Transverse colon (tissue), 4 donors: ENCODE results near the gene DCLRE1C. TPM values are rescaled to one million over a fixed set of nuclear protein-coding genes. Genes with fewer than 3 reads are reported as not detected.

Source experiments
- DNase-seq: peaks from one replicate; pipeline ENCODE4 v3.0.0-alpha.2; 2019
- H3K27ac ChIP-seq, 4 donors: fragments of 200-600 bp; sonication (generic); 2 replicates each; pipeline ENCODE4 v1.5.1; 2016 to 2018; ENCODE audit warnings: inconsistent platforms in 4 of 4
- H3K27me3 ChIP-seq: fragments of 200-600 bp; sonication (generic); 2 replicates; pipeline ENCODE4 v1.5.1; 2017; ENCODE audit warnings: inconsistent platforms
- H3K36me3 ChIP-seq, 4 donors: fragments of 200-600 bp; sonication (generic); 2 replicates each; pipeline ENCODE4 v1.5.1; 2017 to 2019; ENCODE audit warnings: inconsistent platforms in 4 of 4
- H3K4me1 ChIP-seq, 4 donors: fragments of 200-600 bp; sonication (generic); 2 replicates each; pipeline ENCODE4 v1.5.1; 2017 to 2020; ENCODE audit warnings: inconsistent platforms in 4 of 4
- H3K4me3 ChIP-seq, 4 donors: fragments of 200-600 bp; sonication (generic); 1 replicate in 1 of 4; 2 replicates in 3 of 4; pipeline versions ENCODE4 v1.5.1 to v1.6.1; 2017 to 2019; ENCODE audit warnings: inconsistent platforms in 4 of 4
- H3K9me3 ChIP-seq, 2 donors: fragments of 200-600 bp; sonication (generic); 2 replicates each; pipeline ENCODE4 v1.5.1; 2017 to 2019; ENCODE audit warnings: inconsistent platforms in 2 of 2
- EP300 ChIP-seq: sonication (generic); formaldehyde crosslinking; IDR thresholded peaks from one replicate; pipeline ENCODE4 v1.6.1; 2017; ENCODE audit warnings: antibody characterized with exemption, low read depth
- POLR2A ChIP-seq: fragments of 450-650 bp; IDR thresholded peaks from one replicate; pipeline ENCODE4 v1.6.1; 2016; ENCODE audit warnings: antibody characterized with exemption, mild to moderate bottlenecking, moderate library complexity
- POLR2AphosphoS5 ChIP-seq, 3 donors: sonication (generic); formaldehyde crosslinking; IDR thresholded peaks; one replicate each; pipeline ENCODE4 v1.6.1; 2016; ENCODE audit warnings: antibody characterized with exemption in 3 of 3
- WGBS, 2 donors: methylation state at CpG; one replicate each; pipeline ENCODE4 v1.1.5; 2018; ENCODE audit warnings: low coverage in 1 of 2; 5-methylcytosine and 5-hydroxymethylcytosine counted together
- in situ Hi-C, 4 donors: fragments of 200-750 bp; cut with MboI; loops; one replicate each; pipeline versions ENCODE4 v1.15.0 to v1.15.1; 2017; ENCODE audit warnings: low sequenced_read_pairs in 3 of 4, low pct_ligation_motif_present in 1 of 4, low pct_unique_long_range_greater_than_20kb in 1 of 4
- intact Hi-C: fragments of 100-400 bp; cut with DNase I; formaldehyde crosslinking; loops from one replicate; pipeline ENCODE4 v1.15.1; 2023; ENCODE audit warnings: low total_unique reads
- total RNA-seq, 4 donors: library from RNA; depleted of rRNA; stranded (reverse); fragments of >200 nt; gene quantifications; one replicate each; pipeline ENCODE4 v1.1.0, GENCODE V29; 2016
- TF ChIP-seq, protein P1 (sequence below), 5 experiments: fragments of 200-600 bp in 3 of 5; fragments of 450-650 bp in 2 of 5; sonication (generic) in 3 of 5; IDR thresholded peaks; 1 replicate in 2 of 5; 2 replicates in 3 of 5; pipeline ENCODE4 v1.5.1; 2016 to 2017; ENCODE audit warnings: antibody characterized with exemption in 5 of 5, inconsistent platforms in 3 of 5, mild to moderate bottlenecking in 2 of 5, moderate library complexity in 1 of 5

The DCLRE1C gene
- total RNA-seq, 4 donors from 2014 or later = 10.0 to 61.3 (median 13.8) TPM

DNA sequence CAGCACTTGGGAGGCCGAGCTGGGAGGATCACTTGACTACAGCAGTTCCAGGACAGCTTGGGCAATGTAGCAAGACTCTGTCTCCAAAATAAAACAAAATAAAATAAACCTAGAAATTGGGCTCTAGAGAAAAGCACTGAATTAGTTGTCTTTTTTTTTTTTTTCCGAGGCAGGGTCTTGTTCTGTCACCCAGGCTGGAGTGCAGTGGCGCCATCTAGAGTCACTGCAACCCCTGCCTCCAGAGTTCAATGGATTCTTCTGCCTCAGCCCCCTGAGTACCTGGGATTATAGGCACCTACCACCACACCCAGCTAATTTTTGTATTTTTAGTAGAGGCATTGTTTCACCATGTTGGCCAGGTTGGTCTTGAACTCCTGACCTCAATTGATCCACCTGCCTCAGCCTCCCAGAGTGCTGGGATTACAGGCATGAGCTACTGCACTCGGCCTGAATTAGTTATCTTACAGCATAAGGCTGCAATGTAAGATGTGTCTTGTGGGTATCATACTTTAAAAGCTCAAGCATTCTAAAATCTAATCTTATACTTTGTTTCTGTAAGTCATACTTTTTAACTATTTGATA lies 18.1 kb upstream of the DCLRE1C start:
- H3K27me3 ChIP-seq = peaks cover 8% of the 10 kb centered on the region
- DNase-seq = peak; percentile 38
- no peak overlapping the region for H3K4me3 ChIP-seq
- WGBS, 2 donors = 51 to 67% methylated on average over 3 to 4 of the region's 4 CpGs
- H3K27ac ChIP-seq = no peak overlapping the region
- no peak for TF ChIP-seq EP300
- TF ChIP-seq POLR2A = no peak
- no peak for TF ChIP-seq POLR2AphosphoS5 (IDR thresholded peaks at IDR 0.05)
- TF ChIP-seq, protein P1, sequence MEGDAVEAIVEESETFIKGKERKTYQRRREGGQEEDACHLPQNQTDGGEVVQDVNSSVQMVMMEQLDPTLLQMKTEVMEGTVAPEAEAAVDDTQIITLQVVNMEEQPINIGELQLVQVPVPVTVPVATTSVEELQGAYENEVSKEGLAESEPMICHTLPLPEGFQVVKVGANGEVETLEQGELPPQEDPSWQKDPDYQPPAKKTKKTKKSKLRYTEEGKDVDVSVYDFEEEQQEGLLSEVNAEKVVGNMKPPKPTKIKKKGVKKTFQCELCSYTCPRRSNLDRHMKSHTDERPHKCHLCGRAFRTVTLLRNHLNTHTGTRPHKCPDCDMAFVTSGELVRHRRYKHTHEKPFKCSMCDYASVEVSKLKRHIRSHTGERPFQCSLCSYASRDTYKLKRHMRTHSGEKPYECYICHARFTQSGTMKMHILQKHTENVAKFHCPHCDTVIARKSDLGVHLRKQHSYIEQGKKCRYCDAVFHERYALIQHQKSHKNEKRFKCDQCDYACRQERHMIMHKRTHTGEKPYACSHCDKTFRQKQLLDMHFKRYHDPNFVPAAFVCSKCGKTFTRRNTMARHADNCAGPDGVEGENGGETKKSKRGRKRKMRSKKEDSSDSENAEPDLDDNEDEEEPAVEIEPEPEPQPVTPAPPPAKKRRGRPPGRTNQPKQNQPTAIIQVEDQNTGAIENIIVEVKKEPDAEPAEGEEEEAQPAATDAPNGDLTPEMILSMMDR (IDR thresholded peaks at IDR 0.05) = peak; percentile 20 to 53 (median 40)
- intact Hi-C loops (no loop called here), in situ Hi-C loops (loop anchor here in 1 of 4 donors (25.0 kb wide), 1 partner anchor 135 kb away; the partner anchor contains the start of genes CDNF, HSPA14 and MSANTD7)
- H3K9me3 ChIP-seq = no peaks in the 10 kb centered on the region
- no peaks in the 10 kb centered on the region for H3K36me3 ChIP-seq
- no peaks in the 10 kb centered on the region for H3K4me1 ChIP-seq

DNA sequence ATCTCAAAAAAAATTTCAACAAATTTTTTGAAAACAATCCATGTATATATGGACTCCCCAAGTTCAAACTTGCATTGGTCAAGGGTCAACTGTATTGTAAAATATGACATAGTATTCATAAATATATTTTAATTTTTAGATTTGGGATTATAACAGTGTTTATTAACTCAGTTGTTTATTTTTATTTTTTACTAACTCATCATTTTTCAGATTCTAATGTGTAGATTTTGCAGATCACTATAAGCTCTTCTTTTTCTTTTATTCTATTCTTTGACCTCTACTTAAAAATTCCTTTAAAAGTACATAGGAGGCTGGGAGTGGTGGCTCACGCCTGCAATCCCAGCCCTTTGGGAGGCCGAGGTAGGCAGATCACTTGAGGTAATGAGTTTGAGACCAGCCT lies 14.0 kb upstream of the DCLRE1C start:
- Histone ChIP-seq H3K27me3 (no peaks in the 10 kb centered on the region), H3K4me1 (no peaks in the 10 kb centered on the region), H3K9me3 (no peaks in the 10 kb centered on the region), H3K27ac (no peak overlapping the region), H3K36me3 (no peaks in the 10 kb centered on the region), H3K4me3 (no peak overlapping the region)
- TF ChIP-seq, protein P1 (IDR thresholded peaks at IDR 0.05) = no peak
- no peak for TF ChIP-seq EP300
- no peak for TF ChIP-seq POLR2A
- no peak for TF ChIP-seq POLR2AphosphoS5 (IDR thresholded peaks at IDR 0.05)
- no peak for DNase-seq
- 79 to 92% methylated on average over 2 of the region's 2 CpGs for WGBS, 2 donors
- in situ Hi-C loops = loop anchor here in 2 of 4 donors (10.0 to 25.0 kb wide), 2 partner anchors 131 to 137 kb away; partner anchors contain the start of genes CDNF (in 1 of the 2), HSPA14 (in 1 of the 2) and MSANTD7 (in 1 of the 2)
- intact Hi-C loops = no loop called here

DNA sequence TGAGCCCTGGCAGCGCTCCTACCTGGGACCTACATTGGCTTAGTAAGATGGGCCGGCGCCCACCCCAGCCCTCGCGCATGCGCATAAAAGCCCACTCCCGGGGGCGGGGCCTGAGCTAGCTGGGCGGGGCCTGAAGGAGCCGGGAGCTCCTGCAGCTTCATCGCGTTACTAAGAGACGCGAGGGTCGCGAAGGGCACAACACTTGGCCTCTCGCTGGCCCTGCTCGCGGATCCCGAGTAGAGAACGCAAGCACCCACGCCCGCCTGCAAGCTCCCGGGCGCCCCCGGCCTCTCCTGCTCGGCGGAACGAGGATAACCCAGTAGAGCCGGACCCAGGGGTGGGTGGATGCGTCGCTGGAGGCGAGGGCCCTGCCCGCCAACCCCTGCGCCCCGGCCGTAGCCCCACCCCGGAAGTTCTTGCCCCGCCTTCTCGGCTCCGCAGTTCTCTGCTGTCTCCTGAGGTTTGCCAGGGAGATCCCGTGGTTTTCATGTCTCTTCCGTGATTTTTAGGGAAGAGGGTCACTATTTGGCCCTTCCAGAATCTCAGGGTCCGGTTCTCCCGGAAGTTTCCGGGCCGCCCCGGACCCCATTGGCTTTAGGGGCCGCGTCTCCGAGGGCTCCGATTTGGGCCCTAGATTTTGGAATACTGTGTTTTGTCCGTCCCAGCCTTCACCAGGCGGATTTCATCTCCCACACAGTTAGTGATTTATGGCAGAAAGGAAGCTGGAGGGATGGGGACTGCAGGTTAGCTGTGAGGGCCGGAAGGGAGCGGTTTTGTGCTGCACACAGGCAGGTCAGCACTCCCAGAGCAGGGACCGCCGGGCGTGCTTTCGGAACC lies 5.5 kb upstream of the DCLRE1C start, which contains the start of gene MEIG1:
Gene MEIG1 (plus strand): TSS at position 168 of the 837 bp plus-strand sequence. CDS start 7,081 bp downstream, outside the sequence.
- Histone ChIP-seq H3K9me3 (no peaks in the 10 kb centered on the region), H3K4me1 (peaks cover 0 to 16% (median 11%) of the 10 kb centered on the region in 4 donors), H3K4me3 (peak within 1 kb of the TSS; percentile 56 to 71 (median 66)), H3K36me3 (no peaks in the 10 kb centered on the region), H3K27ac (peak within 1 kb of the TSS; percentile 91 to 99 (median 96)), H3K27me3 (no peaks in the 10 kb centered on the region)
- intact Hi-C loops (no loop called here), in situ Hi-C loops (loop anchor here in 2 of 4 donors (10.0 to 25.0 kb wide), 2 partner anchors 122 to 145 kb away; partner anchors contain the start of genes CDNF (in 1 of the 2), HSPA14 (in 1 of the 2) and MSANTD7 (in 1 of the 2))
- TF ChIP-seq POLR2A (peak; percentile 69), POLR2AphosphoS5 (IDR thresholded peaks at IDR 0.05) (peak; percentile 15 to 77 (median 71))
- TF ChIP-seq, protein P1 (IDR thresholded peaks at IDR 0.05) = no peak
- peak; percentile 94 for DNase-seq
- 0% methylated on average over 52 of the region's 60 CpGs; no CpG with 5 or more reads in 1 of the 2 donors for WGBS, 2 donors

DNA sequence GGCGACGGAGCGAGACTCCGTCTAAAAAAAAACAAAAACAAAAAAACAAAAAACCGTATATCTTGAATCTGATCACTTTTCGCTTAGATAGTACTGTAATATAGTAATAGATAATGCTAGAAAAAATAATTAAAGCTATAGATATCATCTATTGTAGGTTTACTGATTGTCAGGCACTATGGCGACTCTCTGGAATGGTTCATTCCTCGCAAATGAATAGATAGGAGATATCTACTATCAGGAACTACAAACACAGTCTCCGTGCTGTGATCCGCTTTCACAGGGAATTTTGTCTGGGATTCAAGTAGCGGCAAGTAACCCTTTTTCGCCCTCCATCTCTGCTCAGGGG lies 5.0 kb upstream of the DCLRE1C start:
- no peaks in the 10 kb centered on the region for H3K36me3 ChIP-seq
- H3K4me1 ChIP-seq = peaks cover 0 to 18% (median 12%) of the 10 kb centered on the region in 4 donors
- no peak for DNase-seq
- WGBS, 2 donors = 52 to 75% methylated on average over 5 to 12 of the region's 12 CpGs
- TF ChIP-seq POLR2AphosphoS5 (IDR thresholded peaks at IDR 0.05) (no peak), EP300 (no peak), POLR2A (no peak)
- TF ChIP-seq, protein P1 (IDR thresholded peaks at IDR 0.05) = no peak
- H3K27ac ChIP-seq = peak overlapping the region; percentile 91 to 99 (median 96)
- H3K27me3 ChIP-seq = no peaks in the 10 kb centered on the region
- intact Hi-C loops = no loop called here
- no peaks in the 10 kb centered on the region for H3K9me3 ChIP-seq
- in situ Hi-C loops = loop anchor here in 1 of 4 donors (25.0 kb wide), 1 partner anchor 122 kb away; the partner anchor contains the start of genes CDNF, HSPA14 and MSANTD7
- peak overlapping the region; percentile 32 to 71 (median 66) for H3K4me3 ChIP-seq
